GM19395 (cell line): ENCODE data around the gene ATRIP.

ENCODE experiments used
- ATAC-seq: cut with Tn5 transposase; IDR thresholded peaks from one replicate; pipeline ENCODE4 v1.9.1; 2021; ENCODE audit warnings: mild to moderate bottlenecking, moderate library complexity; ENCODE audit not compliant: unreplicated experiment

The ATRIP gene

DNA sequence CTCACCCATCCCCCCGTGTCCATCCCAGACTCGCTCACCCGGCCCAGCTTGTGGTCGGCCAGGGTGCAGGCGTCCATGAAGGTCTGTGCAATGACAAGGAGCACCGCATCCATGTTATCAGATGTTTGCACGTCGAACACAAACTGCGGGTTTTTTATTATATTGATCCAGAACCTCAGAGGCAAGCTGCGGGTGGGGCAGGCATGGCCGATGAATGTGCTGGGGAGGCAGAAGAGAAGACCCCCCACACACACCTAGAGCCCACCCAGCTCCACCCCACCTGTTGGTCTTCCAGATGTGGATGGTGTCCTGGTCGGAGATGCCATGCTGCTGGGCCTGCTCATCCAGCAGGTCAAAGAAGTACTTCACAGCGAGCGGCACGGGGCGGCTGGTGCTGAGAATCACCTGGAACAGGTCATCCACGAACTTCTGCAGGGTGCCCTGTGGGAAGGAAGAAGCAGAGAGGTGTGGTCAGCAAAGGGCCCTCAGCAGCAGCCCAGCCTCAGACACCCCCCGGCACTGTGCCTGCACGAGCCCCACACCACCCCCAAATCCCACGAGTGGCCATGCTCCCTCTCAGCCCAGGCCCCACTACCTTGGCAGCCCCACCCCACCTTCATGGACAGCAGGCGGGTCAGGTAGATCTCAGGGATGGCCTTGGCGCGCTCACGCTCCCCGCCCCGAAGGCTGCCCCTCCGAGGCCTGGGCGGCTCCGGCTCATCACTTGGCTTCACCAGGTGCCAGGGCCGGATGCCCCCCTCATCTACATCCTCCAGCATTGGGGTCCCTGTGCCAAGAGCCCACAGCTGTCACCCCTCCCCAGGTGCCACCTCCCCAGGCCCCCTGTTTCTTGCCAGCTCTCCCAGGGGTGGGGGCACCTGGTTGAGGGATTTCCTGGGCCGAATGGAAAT is 37.0 kb upstream of the ATRIP start:
- ATAC-seq: no peak

DNA sequence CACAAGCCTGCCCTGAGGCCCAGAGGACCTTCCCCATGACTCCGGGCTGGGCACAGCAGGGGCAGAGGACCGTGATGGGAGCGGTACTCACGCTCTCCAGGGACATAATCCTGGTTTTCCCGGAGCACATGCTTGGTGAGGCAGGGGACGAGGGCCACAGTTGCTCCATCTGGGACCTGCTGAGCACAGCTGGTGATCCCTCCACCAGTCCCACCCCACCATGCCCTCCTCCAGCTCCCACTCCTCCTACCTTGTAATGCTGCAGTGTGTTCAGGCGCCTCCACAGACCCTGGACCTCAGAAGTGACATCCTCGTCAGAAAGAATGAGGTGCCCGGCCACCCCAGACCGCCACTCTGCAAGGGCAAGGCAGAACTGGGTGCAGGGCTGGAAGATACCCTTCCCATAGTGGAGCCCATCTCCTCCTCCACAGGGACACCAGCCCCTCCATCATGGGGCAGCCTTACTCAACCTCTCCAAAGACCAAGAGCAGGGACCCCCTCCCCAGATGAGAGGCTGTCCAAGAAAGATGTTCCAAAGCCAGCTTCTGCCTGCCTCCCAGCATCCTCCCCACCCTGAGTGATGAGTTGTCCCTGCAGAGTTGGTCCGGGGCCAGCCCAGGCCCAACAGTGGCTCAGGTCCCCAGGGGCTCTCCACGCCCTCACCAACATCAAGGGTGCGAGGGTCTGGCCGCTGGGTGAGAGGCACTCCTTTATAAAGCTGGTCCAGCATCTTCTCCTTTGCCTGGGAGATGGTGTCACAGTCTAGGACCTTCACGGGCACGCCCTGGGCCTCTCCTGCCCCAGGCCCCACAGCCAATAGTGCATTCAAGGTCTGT is 36.1 kb upstream of the ATRIP start:
- no peak for ATAC-seq

DNA sequence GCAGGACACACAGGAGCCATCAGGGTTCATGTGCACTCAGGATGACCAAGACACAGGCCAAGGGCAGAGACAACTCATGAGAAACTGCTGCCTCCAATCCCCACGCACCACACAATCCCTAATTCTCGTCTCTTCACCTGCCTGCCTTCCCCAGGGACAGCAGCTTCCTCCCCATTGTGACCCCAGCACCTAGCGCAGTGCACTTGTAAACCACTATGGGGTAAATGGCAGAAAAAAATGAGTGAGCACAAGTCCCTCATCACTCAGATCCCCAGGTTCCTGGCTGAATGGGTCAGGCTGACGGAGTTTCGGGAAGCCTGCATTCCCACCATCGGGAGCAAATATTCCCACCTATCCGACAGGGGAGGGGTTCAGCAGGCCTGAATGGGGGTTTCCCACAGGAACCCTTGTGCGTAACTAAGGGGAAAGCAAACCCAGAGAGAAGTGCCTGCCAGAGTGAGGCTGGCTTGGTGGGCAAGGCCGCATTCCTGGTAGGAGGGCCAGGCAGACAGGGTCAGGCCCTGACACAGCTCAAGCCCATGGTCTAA is 35.4 kb upstream of the ATRIP start:
- no peak for ATAC-seq

DNA sequence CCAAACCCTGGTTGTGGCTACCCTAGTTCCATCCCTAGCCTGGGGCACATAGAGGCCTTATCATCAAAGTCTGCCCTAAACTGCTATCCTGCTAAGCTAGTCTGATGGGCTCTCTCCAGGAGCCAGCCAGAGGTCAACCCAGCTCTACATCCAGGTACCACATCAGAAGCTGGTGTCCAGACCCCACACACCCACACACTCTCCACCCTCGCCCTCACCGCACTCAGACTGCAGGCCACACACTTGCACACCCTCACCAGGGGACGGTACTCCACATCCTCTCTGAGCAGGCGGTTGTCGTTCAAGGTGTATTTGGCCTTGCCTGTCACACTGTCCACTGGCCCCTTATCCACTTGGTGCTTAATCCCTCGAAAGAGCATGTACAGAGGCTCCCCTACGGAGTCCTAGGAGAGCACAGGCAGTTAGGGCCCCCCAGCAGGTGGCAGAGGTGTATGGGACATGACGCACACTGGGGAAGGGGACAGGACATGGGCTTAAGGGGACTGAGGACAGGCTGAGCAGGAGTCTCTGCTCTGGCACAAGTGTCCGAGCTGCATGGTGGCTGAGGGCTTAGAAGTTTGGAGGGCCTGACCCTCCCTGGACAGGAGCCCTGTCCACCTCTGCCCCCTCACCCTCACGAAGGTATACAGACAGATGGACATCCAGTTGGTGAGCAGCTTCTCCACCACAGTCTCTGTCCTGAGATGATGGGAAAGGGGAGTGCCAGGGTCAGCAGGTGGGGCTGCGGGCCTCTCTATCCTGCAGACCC is 34.7 kb upstream of the ATRIP start:
- ATAC-seq: no peak

DNA sequence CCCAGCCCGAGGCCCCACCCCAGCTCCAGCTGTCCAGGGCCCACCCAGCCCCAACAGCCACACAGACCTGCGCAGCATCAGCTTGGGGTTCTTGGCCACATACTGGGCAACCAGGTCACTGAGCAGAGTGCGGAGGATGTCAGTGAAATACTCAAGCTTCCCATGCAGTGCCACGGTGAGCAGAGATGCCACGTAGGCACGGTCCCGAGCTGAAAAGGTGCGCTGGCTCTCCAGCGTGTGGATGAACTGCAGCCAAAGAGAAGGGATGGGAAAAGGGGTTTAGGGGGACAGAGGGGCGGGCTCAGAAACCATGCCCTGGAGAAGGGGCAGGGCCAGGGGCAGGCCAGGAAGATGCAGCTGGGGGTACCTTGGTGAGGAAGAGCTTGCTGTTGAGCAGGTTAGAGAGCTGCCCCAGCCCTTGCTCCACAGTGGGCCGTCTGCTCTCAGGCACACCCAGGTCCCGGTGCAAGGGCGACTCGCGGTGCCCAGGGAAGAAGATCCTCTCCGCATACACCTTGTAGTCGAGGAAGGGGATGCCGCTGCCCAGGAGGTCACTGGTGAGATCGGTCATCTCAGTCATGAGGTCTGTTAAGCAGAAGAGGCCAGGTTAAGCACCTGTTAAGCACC is 34.0 kb upstream of the ATRIP start:
- ATAC-seq: no peak

DNA sequence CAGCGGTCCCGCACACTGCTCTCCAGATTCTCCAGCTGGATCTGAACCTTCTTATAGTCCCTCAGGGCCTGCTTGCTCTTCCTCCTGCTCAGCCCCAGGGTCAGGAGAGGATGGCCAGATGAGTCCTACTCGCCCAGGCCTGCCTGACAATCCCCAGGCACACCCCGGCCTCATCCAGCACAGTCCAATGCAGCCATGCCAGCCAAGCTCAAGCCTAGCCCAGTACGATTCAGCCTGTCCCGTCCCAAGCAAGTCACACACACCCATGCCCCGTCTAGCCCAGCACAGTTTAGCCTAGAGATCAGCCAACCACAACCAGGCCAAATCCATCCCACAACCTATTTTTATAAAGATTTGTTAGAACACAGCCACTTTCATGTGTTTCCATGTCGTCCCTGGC is 33.5 kb upstream of the ATRIP start:
- ATAC-seq: no peak

DNA sequence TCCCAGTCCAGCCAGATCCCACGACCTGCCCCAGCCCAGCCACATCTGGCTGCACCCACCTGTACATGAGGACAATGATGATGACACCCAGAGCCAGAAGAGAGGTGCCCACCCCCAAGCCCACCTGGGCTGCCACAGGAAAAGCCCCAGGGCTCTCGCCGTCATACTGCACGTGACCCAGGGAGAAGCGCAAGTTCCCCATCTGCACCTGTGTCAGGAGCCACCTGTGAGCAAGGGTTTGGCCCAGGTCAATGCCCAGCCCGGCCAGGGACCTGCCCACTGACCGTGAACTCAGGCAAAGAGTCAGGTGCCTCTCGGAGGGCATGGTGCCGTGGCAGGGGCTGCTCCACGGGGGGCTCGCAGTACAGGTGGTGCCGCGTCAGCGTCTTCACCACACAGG is 32.9 kb upstream of the ATRIP start:
- ATAC-seq: no peak

DNA sequence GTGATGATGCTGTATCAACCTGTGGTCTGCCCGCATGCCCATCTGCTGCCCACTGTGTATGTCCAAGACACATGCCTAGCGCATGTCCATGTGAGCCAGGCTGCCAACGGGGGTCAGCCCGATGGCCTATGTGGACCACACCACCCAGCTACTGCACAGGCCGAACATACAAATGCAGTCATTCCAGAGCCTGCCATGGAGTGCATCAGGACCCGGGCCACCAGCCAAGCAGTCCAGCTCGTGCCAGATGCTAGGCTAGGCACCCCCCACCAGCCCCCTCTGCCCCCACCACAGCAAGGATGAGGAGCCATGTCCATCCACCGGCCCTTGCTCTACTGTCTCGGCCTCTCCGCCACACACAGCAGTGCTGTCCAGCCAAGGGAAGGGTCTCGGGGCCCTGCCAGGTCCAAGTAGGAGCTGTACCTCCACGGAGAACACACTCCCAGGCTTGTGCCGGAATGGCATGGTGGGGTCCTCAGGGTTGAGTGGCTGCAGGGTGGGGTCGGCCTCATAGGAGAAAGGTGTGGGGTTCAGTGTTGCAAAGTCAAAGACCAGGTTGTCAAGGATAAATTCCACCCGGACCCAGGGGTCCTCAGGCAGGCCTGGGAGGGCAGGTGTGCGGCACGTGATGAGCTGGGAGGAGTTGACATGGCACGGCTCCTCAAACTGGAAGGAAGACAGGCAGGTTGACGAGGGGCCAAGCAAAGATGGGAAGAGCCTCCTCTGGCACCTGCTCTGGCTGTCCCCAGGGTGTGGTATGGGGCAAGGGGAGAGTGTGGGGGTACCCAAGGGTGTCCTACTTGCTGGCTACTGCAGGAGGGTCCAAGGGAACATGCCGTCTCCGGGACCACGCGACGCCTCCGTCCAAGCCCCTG is 31.9 kb upstream of the ATRIP start:
- no peak for ATAC-seq

DNA sequence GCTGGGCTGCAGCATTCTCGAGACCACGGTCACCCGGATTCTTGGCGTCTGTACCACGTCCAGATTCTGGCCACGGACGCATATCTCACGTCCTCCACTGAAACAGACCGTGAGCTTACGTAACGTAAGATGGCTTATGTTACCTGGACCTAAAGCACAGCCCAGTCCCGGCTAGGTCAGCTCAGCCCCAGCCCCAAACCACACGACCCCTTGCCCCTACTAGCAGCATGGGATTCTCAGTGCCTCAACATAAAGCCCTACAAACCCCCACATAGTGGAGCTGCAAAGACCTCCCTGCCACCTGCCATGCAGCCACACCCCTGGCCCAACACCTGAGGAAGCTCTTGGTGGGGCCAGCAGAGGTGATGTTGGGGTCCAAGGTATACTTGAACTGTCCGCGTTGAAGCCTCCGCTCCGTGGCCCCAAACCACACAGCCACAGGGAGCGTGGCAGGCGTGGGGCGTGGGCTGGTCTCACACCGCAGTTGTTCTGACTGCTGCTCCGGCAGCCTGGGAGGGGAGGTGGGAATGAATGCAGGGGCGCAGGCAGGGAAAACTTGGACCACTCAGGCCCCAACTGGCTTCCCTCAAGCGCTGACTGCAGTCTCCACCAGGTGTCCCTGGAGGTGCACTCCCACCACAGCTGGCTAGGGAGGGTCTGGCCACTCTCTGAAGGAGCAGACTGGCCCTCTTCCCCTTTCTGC is 31.1 kb upstream of the ATRIP start:
- no peak for ATAC-seq

DNA sequence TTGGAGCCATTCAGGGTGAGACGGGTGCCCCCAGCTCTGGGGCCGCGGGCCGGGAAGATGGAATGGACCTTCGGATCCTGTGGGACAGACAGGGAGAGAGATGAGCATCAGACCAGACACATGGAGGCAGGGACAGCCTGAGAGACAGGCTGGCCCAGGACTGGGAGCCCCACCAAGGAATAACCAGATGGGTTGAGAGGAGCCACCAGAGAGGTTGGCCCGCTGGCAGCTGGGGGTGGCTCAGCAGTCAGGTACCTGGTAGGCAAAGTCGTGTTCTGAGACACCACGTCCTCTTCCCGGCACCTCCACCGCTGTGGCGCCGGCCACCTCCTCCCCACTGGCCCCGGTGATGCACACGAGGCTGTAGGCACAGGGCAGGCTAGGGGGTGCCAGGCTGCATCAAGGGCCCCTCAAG is 30.4 kb upstream of the ATRIP start:
- no peak for ATAC-seq

DNA sequence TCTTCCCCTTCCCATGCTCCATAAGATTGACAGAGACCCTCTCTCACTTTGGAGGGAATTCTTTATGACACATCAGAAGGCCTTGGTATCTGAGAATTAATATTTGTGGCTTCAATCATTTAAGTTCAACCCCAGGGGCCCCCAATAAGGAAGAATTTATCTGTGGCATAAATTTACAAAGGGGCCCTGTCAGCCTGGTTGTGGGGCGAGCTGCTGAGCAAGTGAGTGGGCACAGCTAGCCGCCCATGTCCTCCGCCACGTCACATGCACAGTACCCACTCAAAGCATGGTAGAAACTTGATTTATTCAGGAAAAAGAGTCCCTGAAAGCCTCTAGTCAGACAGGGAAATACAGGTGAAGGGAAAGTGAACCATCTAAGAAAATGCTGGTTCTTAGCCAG is 30.0 kb upstream of the ATRIP start:
- no peak for ATAC-seq

DNA sequence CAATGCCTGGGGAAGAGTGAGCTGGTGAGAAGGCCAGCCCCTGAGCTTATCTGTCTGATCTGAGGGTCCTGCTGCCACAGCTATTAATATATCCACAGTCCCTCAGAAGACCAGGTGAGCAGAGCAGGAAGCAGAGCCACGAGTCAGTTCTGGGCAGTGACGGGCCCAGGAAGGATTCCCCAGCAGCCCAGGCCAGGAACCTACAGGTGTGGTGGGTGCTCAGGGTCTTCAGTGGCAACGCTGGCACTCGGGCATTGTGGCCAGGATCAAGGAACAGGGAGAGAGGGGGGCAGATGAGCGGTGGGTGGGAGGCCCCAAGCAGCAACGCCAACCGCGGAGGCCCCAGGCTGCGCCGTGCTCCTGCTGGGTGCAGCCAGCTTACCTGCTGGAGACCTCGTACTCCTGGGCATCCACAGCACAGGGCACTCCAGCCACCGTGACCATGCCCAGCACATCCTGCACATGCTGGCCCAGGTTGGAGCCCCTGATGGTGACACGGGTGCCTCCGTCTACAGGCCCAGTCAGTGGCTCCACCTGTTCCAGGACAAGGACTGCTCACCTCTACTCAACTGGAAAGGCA is 28.9 kb upstream of the ATRIP start:
- ATAC-seq: no peak

DNA sequence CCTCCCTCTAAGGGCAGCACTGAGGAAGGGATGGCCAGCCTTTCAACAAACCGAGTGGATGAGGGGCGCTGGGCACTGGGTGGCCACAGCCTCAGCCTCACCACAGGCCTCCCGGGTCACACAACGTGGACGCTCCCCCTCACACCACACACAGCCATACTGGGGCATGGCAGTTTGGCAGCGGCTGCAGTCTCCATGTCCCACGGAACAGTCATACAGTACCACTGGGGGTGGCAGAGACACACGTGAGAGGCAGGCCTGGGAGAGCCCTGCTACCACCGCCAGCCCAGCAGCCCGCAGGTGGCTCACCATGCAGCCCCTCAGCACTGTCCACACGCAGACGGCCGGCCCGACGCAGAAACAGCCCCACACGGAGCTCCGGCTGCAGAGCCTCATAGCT is 28.4 kb upstream of the ATRIP start:
- ATAC-seq: no peak

DNA sequence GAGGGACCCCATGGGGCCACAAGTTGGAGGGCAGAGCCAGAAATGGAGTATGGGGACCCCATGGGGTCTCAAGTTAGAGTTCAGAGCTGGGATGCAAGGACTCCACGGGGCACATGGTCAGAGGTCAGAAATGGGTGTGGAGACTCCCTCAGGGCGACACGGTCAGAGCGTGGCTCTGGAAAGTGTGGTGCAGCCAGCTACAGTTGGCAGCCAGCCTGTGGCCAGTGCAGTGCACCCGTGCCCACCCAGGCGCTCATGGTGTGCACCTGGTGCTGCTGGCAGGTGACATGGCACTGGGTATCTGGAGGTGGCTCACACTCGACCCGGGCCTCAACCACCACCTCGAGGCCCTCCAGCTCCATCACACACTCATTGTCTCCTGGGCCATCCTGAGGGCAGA is 27.9 kb upstream of the ATRIP start:
- ATAC-seq: no peak

DNA sequence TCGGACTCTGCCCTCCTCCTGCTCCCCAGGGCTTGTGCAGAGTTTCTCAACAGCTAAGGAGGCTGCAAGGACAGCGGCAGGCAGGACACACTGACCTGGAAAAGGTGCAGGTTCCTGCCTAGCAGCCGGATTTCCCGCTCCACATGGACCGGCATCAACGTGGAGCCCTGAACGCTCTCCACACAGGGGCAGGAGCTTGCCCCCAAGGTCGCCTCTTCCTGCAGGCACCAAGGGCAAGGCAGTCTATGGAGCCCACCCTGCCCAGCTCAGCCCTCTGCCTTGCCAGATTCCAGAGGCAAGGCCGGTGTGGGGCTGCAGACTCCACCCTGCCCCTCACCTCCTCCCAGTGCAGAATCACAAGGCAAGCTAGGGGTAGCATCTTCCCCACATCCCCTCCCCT is 27.4 kb upstream of the ATRIP start:
- no peak for ATAC-seq

DNA sequence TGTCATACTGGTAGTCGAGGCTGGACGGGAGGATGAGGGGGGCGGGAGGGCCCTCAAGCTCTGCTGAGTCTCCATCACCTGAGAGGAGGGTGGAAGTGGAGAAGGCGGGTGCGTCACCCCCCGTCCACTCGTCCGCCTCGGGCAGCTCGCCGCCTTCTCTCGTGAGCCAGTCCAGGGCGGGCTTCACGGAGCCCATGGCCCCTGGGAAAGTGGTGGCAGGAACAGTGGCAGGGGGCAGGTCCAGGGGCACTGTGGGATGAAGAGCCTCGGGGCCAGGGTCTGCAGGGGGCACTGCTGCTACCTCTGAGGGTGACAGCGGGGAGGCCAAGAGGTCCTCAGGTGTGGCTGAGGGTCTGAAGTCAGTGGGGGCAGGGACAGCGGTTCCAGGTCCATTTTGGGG is 26.9 kb upstream of the ATRIP start:
- ATAC-seq: no peak

DNA sequence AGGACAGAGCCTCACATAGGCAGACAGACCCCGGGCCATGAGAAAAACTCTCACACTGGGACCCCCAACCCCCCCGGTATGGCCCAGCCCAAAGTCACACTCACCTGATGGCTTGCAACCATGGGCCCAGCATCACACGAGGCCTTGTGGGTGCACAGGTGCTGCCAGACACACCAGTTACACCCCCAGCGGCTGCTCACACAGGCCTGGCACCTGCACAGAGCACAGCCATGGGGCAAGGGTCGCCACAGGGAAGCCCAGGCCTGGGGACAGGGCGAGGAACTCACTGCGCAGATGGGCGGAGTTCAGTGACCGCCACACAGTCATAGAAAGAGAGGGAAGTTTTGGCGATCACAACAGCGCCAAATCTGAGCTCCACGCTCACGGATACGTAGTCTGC is 26.0 kb upstream of the ATRIP start:
- ATAC-seq: no peak

DNA sequence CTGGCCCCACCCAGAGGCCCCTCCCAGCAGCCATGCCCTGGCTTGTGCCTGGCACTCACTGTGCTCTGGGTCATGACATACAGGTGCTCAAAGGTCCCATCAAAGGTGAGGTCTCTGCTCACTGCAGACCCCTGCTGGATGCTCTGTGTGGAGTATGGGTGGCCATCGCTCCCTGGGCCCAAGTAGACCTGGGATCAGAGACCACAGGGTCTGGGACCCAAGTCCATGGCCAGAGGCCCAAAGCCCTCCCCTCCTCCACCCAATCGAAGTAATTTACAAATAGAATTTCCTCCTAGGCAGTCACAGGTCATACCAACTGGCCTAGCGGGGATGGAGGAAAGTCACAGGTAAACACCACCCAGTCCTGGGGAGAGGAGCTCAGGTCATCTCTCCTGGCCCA is 24.3 kb upstream of the ATRIP start:
- no peak for ATAC-seq

DNA sequence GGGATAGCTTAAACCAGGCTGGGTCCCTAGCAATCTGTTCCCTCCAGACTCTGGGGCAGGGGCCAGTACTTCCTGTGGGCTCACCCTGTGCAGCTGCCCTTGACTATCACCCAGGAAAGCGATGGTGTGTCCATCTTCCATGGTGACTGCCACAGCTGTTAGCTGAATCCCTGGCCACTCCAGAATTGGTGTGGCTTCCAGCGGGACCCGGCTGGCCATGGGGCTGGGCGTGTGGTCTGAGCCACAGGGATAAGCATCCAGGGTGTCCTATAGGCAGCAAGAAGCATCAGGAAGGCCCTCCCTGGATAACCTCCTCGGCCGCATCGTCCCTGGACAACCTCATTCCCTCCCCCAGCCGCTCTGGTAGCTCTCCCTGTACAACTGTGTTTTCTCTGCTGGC is 23.9 kb upstream of the ATRIP start:
- ATAC-seq: no peak
